GM23338 (cell line): ENCODE results near the gene PARVA. TPM values are rescaled to one million over a fixed set of nuclear protein-coding genes. Genes with fewer than 3 reads are reported as not detected.

ENCODE experiments used
- ATAC-seq: fragments of 200-7000 bp; cut with Tn5 transposase; 3 replicates; pipeline ENCODE4 v1.9.1; 2020
- DNase-seq: peaks from one replicate; pipeline ENCODE4 v3.0.0-alpha.2; 2015; ENCODE audit warnings: low spot score
- H2AFZ ChIP-seq: fragments of 200-600 bp; sonication (generic); 2 replicates; pipeline ENCODE4 v1.8.0; 2016; ENCODE audit warnings: antibody characterized with exemption, mild to moderate bottlenecking, moderate library complexity
- H3F3A ChIP-seq: fragments of 200-600 bp; sonication (generic); replicated peaks from 2 replicates; pipeline ENCODE4 v1.8.0; 2017; ENCODE audit warnings: antibody characterized with exemption, mixed run types, low read depth
- H3K27ac ChIP-seq: fragments of 200-600 bp; sonication (generic); 2 replicates; pipeline ENCODE4 v1.6.1; 2016; ENCODE audit warnings: low read depth
- H3K27me3 ChIP-seq: fragments of 200-600 bp; sonication (generic); 2 replicates; pipeline ENCODE4 v1.8.0; 2016; ENCODE audit warnings: mild to moderate bottlenecking, mixed run types, moderate library complexity; ENCODE audit not compliant: insufficient read depth
- H3K36me3 ChIP-seq: fragments of 200-600 bp; sonication (generic); 2 replicates; pipeline ENCODE4 v1.8.0; 2016; ENCODE audit warnings: mild to moderate bottlenecking; ENCODE audit not compliant: insufficient read depth
- H3K4me1 ChIP-seq: fragments of 200-600 bp; sonication (generic); 2 replicates; pipeline ENCODE4 v1.8.0; 2016; ENCODE audit warnings: mild to moderate bottlenecking, moderate library complexity; ENCODE audit not compliant: insufficient read depth
- H3K4me2 ChIP-seq: fragments of 200-600 bp; sonication (generic); 2 replicates; pipeline ENCODE4 v1.7.1; 2017; ENCODE audit warnings: mixed run types
- H3K4me3 ChIP-seq: fragments of 200-600 bp; sonication (generic); 2 replicates; pipeline ENCODE4 v1.6.1; 2016; ENCODE audit warnings: mixed run types
- H3K79me2 ChIP-seq: fragments of 200-600 bp; sonication (generic); replicated peaks from 2 replicates; pipeline ENCODE4 v1.8.0; 2017; ENCODE audit warnings: mild to moderate bottlenecking; ENCODE audit not compliant: insufficient read depth
- H3K9me2 ChIP-seq: fragments of 200-600 bp; sonication (generic); 2 replicates; pipeline ENCODE4 v1.8.0; 2017; ENCODE audit not compliant: insufficient read depth
- H4K20me1 ChIP-seq: fragments of 200-600 bp; sonication (generic); replicated peaks from 2 replicates; pipeline ENCODE4 v1.8.0; 2017; ENCODE audit warnings: mild to moderate bottlenecking; ENCODE audit not compliant: insufficient read depth
- H3K27ac Mint-ChIP-seq: 2 replicates; pipeline ENCODE4 v1.8.0; 2020; ENCODE audit warnings: inconsistent platforms, mild to moderate bottlenecking, moderate library complexity, mixed read lengths
- H3K27me3 Mint-ChIP-seq: 3 replicates; pipeline ENCODE4 v1.8.0; 2022; ENCODE audit warnings: low read depth, mild to moderate bottlenecking, moderate library complexity, mixed read lengths, inconsistent platforms; ENCODE audit not compliant: insufficient read depth, poor library complexity
- H3K36me3 Mint-ChIP-seq: 3 replicates; pipeline ENCODE4 v1.8.0; 2021; ENCODE audit warnings: low read depth, mild to moderate bottlenecking, inconsistent platforms, moderate library complexity, mixed read lengths
- H3K4me1 Mint-ChIP-seq: 3 replicates; pipeline ENCODE4 v1.8.0; 2020; ENCODE audit warnings: mild to moderate bottlenecking, inconsistent platforms, mixed read lengths
- H3K4me3 Mint-ChIP-seq: 3 replicates; pipeline ENCODE4 v1.8.0; 2021; ENCODE audit warnings: moderate library complexity, mild to moderate bottlenecking, inconsistent platforms, mixed read lengths
- H3K9me3 Mint-ChIP-seq: 3 replicates; pipeline ENCODE4 v1.8.0; 2020; ENCODE audit warnings: moderate library complexity, mild to moderate bottlenecking, inconsistent platforms, mixed read lengths
- CREB1 ChIP-seq: fragments of 250-450 bp; sonication (Bioruptor Pico); IDR thresholded peaks from 2 replicates; pipeline ENCODE4 v1.5.0; 2020; ENCODE audit warnings: low read depth, mild to moderate bottlenecking, moderate library complexity
- CTCF ChIP-seq, 2 experiments: fragments of 200-600 bp in 1 of 2; sonication (generic) in 1 of 2; conservative IDR thresholded peaks; 2 replicates each; pipeline versions ENCODE4 v1.5.1 to v1.6.1; 2016 to 2017; ENCODE audit warnings: antibody characterized with exemption in 2 of 2, low read depth in 2 of 2, mild to moderate bottlenecking in 2 of 2, moderate library complexity in 1 of 2
- EZH2 ChIP-seq: fragments of 200-600 bp; sonication (generic); IDR thresholded peaks from one replicate; pipeline ENCODE4 v1.8.0; 2017; ENCODE audit warnings: antibody characterized with exemption, mild to moderate bottlenecking, low read depth; ENCODE audit not compliant: unreplicated experiment
- EZH2phosphoT487 ChIP-seq: fragments of 200-600 bp; sonication (generic); IDR thresholded peaks from one replicate; pipeline ENCODE4 v1.8.1; 2018; ENCODE audit warnings: antibody characterized with exemption; ENCODE audit not compliant: unreplicated experiment
- JUNB ChIP-seq: IDR thresholded peaks from one replicate; pipeline ENCODE4 v1.6.1; 2016; ENCODE audit warnings: antibody characterized with exemption; ENCODE audit not compliant: unreplicated experiment
- NANOG ChIP-seq: IDR thresholded peaks from 2 replicates; pipeline ENCODE4 v1.6.1; 2016; ENCODE audit warnings: antibody characterized with exemption, borderline replicate concordance
- POLR2AphosphoS5 ChIP-seq: IDR thresholded peaks from 2 replicates; pipeline ENCODE4 v1.6.1; 2016; ENCODE audit warnings: antibody characterized with exemption, low read depth
- REST ChIP-seq: IDR thresholded peaks from one replicate; pipeline ENCODE4 v1.6.1; 2018; ENCODE audit warnings: antibody characterized with exemption; ENCODE audit not compliant: unreplicated experiment
- STAT1 ChIP-seq: IDR thresholded peaks from one replicate; pipeline ENCODE4 v1.6.1; 2016; ENCODE audit warnings: antibody characterized with exemption; ENCODE audit not compliant: unreplicated experiment
- ZNF114 ChIP-seq: fragments of 250-450 bp; sonication (Bioruptor Pico); IDR thresholded peaks from 2 replicates; pipeline ENCODE4 v1.5.0; 2020; ENCODE audit warnings: mild to moderate bottlenecking, moderate library complexity
- ZNF331 ChIP-seq: fragments of 250-450 bp; sonication (Bioruptor Pico); IDR thresholded peaks from 2 replicates; pipeline ENCODE4 v1.5.0; 2020; ENCODE audit warnings: low read depth, mild to moderate bottlenecking, moderate library complexity
- polyA plus RNA-seq: library from polyadenylated mRNA; unstranded; fragments of >200 nt; fragmentation: Nextera tagmentation; extraction: Ambion mirVana; gene quantifications from 2 replicates; pipeline ENCODE4 v1.2.1, GENCODE V29; 2016
- total RNA-seq: library from RNA; depleted of rRNA; stranded (reverse); fragments of >200 nt; shearing (Covaris generic); gene quantifications from 2 replicates; pipeline ENCODE4 v1.2.3, GENCODE V29; 2014
- TF ChIP-seq, protein P1 (sequence below): IDR thresholded peaks from 2 replicates; pipeline ENCODE4 v1.6.1; 2016; ENCODE audit warnings: antibody characterized with exemption
- TF ChIP-seq, protein P2 (sequence below): fragments of 250-450 bp; sonication (Bioruptor Pico); IDR thresholded peaks from 2 replicates; pipeline ENCODE4 v1.5.0; 2020; ENCODE audit warnings: mild to moderate bottlenecking, moderate library complexity

The PARVA gene
- total and polyA plus RNA-seq, 2 experiments from 2014 or later, result 5.8 to 6.9 TPM

GRCh38 chr11:12544986-12545775 is 167.8 kb downstream of the PARVA start:
- Mint-ChIP-seq H3K27me3 (peaks cover 9% of the 10 kb centered on the region), H3K27ac (no peak overlapping the region), H3K9me3 (no peaks in the 10 kb centered on the region; the same call in 1 of the 3 replicates), H3K4me1 (peaks cover 7% of the 10 kb centered on the region), H3K4me3 (no peak overlapping the region), H3K36me3 (no peaks in the 10 kb centered on the region)
- Histone ChIP-seq H2AFZ (no peak overlapping the region), H3K4me2 (no peak overlapping the region), H3K4me3 (no peak overlapping the region), H3K79me2 (no peaks in the 10 kb centered on the region), H3K9me2 (peaks cover 12% of the 10 kb centered on the region; the same call in 1 of the 2 replicates), H4K20me1 (no peaks in the 10 kb centered on the region), H3F3A (no peaks in the 10 kb centered on the region), H3K36me3 (no peaks in the 10 kb centered on the region), H3K4me1 (no peaks in the 10 kb centered on the region), H3K27ac (no peak overlapping the region), H3K27me3 (no peaks in the 10 kb centered on the region)
- ATAC-seq, result no peak
- no peak for DNase-seq
- TF ChIP-seq CTCF (conservative IDR thresholded peaks at IDR 0.05; ENCODE audit: low read depth in 2 of 2), result no peak
- TF ChIP-seq JUNB, result no peak
- TF ChIP-seq NANOG, result no peak
- no peak for TF ChIP-seq ZNF114 (CRISPR knock-in tag)
- TF ChIP-seq EZH2, result no peak
- TF ChIP-seq, protein P1, sequence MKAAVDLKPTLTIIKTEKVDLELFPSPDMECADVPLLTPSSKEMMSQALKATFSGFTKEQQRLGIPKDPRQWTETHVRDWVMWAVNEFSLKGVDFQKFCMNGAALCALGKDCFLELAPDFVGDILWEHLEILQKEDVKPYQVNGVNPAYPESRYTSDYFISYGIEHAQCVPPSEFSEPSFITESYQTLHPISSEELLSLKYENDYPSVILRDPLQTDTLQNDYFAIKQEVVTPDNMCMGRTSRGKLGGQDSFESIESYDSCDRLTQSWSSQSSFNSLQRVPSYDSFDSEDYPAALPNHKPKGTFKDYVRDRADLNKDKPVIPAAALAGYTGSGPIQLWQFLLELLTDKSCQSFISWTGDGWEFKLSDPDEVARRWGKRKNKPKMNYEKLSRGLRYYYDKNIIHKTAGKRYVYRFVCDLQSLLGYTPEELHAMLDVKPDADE, result no peak
- TF ChIP-seq, protein P2, sequence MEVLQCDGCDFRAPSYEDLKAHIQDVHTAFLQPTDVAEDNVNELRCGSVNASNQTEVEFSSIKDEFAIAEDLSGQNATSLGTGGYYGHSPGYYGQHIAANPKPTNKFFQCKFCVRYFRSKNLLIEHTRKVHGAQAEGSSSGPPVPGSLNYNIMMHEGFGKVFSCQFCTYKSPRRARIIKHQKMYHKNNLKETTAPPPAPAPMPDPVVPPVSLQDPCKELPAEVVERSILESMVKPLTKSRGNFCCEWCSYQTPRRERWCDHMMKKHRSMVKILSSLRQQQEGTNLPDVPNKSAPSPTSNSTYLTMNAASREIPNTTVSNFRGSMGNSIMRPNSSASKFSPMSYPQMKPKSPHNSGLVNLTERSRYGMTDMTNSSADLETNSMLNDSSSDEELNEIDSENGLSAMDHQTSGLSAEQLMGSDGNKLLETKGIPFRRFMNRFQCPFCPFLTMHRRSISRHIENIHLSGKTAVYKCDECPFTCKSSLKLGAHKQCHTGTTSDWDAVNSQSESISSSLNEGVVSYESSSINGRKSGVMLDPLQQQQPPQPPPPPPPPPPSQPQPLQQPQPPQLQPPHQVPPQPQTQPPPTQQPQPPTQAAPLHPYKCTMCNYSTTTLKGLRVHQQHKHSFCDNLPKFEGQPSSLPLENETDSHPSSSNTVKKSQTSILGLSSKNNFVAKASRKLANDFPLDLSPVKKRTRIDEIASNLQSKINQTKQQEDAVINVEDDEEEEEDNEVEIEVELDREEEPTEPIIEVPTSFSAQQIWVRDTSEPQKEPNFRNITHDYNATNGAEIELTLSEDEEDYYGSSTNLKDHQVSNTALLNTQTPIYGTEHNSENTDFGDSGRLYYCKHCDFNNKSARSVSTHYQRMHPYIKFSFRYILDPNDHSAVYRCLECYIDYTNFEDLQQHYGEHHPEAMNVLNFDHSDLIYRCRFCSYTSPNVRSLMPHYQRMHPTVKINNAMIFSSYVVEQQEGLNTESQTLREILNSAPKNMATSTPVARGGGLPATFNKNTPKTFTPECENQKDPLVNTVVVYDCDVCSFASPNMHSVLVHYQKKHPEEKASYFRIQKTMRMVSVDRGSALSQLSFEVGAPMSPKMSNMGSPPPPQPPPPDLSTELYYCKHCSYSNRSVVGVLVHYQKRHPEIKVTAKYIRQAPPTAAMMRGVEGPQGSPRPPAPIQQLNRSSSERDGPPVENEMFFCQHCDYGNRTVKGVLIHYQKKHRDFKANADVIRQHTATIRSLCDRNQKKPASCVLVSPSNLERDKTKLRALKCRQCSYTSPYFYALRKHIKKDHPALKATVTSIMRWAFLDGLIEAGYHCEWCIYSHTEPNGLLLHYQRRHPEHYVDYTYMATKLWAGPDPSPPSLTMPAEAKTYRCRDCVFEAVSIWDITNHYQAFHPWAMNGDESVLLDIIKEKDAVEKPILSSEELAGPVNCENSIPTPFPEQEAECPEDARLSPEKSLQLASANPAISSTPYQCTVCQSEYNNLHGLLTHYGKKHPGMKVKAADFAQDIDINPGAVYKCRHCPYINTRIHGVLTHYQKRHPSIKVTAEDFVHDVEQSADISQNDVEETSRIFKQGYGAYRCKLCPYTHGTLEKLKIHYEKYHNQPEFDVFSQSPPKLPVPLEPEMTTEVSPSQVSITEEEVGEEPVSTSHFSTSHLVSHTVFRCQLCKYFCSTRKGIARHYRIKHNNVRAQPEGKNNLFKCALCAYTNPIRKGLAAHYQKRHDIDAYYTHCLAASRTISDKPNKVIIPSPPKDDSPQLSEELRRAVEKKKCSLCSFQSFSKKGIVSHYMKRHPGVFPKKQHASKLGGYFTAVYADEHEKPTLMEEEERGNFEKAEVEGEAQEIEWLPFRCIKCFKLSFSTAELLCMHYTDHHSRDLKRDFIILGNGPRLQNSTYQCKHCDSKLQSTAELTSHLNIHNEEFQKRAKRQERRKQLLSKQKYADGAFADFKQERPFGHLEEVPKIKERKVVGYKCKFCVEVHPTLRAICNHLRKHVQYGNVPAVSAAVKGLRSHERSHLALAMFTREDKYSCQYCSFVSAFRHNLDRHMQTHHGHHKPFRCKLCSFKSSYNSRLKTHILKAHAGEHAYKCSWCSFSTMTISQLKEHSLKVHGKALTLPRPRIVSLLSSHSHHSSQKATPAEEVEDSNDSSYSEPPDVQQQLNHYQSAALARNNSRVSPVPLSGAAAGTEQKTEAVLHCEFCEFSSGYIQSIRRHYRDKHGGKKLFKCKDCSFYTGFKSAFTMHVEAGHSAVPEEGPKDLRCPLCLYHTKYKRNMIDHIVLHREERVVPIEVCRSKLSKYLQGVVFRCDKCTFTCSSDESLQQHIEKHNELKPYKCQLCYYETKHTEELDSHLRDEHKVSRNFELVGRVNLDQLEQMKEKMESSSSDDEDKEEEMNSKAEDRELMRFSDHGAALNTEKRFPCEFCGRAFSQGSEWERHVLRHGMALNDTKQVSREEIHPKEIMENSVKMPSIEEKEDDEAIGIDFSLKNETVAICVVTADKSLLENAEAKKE (CRISPR knock-in tag), result no peak
- no peak for TF ChIP-seq POLR2AphosphoS5
- no peak for TF ChIP-seq EZH2phosphoT487
- TF ChIP-seq REST, result no peak
- TF ChIP-seq STAT1, result no peak
- no peak for TF ChIP-seq ZNF331
- TF ChIP-seq CREB1 (CRISPR knock-in tag), result no peak
